ENCODE measurements around the gene PAQR5. TPM values are rescaled to one million over a fixed set of nuclear protein-coding genes. Genes with fewer than 3 reads are reported as not detected.

PAQR5 gene
- total and polyA plus RNA-seq, 2 donors from 2014 or later, result 32.7 to 51.3 TPM

DNA sequence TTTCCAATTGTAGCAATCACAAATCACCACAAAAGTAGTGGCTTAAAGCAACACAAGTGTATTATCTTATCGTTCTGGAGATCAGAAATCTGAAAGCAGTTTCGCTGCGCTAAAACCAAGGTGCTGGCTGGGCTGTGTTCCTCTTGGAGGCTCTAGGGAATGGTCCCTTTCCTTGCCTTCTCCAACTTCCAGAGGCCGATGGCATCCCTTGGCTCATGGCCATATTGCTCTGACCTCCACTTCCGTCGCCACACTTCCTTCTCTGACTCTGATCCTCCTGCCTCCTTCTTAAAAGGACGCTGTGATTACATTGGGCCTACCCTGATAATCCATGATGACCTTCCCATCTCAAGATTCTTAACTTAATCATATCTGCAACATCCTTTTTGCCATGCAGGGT lies 10.7 kb upstream of the PAQR5 start:
- H3K4me1 ChIP-seq (ENCODE audit: control insufficient read depth in 2 of 3, insufficient read depth in 2 of 3, low read depth in 1 of 3, low read length in 3 of 3), result peaks cover 0 to 25% (median 0%) of the 10 kb centered on the region in 3 donors
- intact Hi-C loops (cut with DNase I), result no loop called here
- no peak for DNase-seq
- no peaks in the 10 kb centered on the region for H3K36me3 ChIP-seq (ENCODE audit: control insufficient read depth in 2 of 3, insufficient read depth in 3 of 3, low read length in 3 of 3)
- no peak for FAIRE-seq
- no peak overlapping the region for H3K9ac ChIP-seq (ENCODE audit: low read length in 3 of 3)
- H3K27me3 ChIP-seq (ENCODE audit: control insufficient read depth, insufficient read depth, low read length), result no peaks in the 10 kb centered on the region
- TF ChIP-seq, protein P1, sequence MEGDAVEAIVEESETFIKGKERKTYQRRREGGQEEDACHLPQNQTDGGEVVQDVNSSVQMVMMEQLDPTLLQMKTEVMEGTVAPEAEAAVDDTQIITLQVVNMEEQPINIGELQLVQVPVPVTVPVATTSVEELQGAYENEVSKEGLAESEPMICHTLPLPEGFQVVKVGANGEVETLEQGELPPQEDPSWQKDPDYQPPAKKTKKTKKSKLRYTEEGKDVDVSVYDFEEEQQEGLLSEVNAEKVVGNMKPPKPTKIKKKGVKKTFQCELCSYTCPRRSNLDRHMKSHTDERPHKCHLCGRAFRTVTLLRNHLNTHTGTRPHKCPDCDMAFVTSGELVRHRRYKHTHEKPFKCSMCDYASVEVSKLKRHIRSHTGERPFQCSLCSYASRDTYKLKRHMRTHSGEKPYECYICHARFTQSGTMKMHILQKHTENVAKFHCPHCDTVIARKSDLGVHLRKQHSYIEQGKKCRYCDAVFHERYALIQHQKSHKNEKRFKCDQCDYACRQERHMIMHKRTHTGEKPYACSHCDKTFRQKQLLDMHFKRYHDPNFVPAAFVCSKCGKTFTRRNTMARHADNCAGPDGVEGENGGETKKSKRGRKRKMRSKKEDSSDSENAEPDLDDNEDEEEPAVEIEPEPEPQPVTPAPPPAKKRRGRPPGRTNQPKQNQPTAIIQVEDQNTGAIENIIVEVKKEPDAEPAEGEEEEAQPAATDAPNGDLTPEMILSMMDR (IDR thresholded peaks at IDR 0.05; ENCODE audit: borderline replicate concordance, extremely low read depth, insufficient read depth), result no peak
- H3K27ac ChIP-seq (ENCODE audit: low read depth in 2 of 2, low read length in 2 of 2), result peak overlapping the region in 1 of 2 donors; percentile 42
- no peak overlapping the region for H3K4me3 ChIP-seq (ENCODE audit: low read length in 3 of 3)
- no peaks in the 10 kb centered on the region for H3K9me3 ChIP-seq (ENCODE audit: control insufficient read depth in 2 of 3, insufficient read depth in 1 of 3, low read length in 3 of 3)

DNA sequence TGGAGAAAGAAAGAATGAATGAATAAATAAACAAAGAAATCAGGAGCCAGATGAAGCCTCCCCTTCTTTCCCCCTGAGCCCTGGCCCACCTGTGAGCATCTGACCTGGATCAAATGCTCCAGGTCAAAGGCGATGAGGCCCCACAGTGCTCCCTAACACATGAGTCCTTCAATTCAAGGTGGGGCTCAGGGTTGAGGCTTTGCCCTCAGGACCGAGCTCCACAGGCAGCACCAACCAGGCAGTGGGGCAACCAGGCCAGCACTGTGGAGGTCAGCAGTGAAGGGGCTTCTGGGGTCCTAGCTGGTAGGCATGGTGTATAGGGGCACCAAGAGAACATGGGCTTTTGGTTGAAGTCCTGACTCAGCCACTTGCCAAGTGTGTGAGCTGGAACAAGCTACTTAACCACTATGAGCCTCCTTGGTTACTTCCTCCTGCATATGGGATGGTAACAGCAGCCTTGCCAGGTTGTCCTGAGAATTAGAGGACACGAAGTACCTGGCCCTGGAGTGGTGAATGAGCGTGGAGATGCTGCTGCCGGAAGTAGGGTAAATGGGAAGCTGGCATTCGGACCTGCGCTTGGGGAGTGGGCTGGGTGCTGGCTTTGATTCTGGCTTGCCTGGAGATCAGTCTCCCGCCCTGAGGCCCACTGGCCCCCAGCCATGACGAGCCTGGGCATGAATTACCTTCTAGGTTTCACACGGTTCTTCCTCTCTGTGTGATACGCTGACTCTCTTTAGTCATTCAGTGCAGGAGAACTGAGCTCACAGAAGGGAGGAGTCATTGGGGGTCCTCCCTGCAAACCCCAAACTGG lies 10.0 kb upstream of the PAQR5 start:
- Histone ChIP-seq H3K4me1 (ENCODE audit: control insufficient read depth in 2 of 3, insufficient read depth in 2 of 3, low read depth in 1 of 3, low read length in 3 of 3) (peaks cover 0 to 25% (median 0%) of the 10 kb centered on the region in 3 donors), H3K4me3 (ENCODE audit: low read length in 3 of 3) (no peak overlapping the region), H3K27me3 (ENCODE audit: control insufficient read depth, insufficient read depth, low read length) (no peaks in the 10 kb centered on the region), H3K9ac (ENCODE audit: low read length in 3 of 3) (no peak overlapping the region), H3K36me3 (ENCODE audit: control insufficient read depth in 2 of 3, insufficient read depth in 3 of 3, low read length in 3 of 3) (no peaks in the 10 kb centered on the region), H3K9me3 (ENCODE audit: control insufficient read depth in 2 of 3, insufficient read depth in 1 of 3, low read length in 3 of 3) (no peaks in the 10 kb centered on the region), H3K27ac (ENCODE audit: low read depth in 2 of 2, low read length in 2 of 2) (peak overlapping the region; percentile 0 to 52)
- FAIRE-seq (no peak), DNase-seq (no peak)
- TF ChIP-seq, protein P1 (IDR thresholded peaks at IDR 0.05; ENCODE audit: borderline replicate concordance, extremely low read depth, insufficient read depth), result no peak
- intact Hi-C loops (cut with DNase I), result no loop called here

DNA sequence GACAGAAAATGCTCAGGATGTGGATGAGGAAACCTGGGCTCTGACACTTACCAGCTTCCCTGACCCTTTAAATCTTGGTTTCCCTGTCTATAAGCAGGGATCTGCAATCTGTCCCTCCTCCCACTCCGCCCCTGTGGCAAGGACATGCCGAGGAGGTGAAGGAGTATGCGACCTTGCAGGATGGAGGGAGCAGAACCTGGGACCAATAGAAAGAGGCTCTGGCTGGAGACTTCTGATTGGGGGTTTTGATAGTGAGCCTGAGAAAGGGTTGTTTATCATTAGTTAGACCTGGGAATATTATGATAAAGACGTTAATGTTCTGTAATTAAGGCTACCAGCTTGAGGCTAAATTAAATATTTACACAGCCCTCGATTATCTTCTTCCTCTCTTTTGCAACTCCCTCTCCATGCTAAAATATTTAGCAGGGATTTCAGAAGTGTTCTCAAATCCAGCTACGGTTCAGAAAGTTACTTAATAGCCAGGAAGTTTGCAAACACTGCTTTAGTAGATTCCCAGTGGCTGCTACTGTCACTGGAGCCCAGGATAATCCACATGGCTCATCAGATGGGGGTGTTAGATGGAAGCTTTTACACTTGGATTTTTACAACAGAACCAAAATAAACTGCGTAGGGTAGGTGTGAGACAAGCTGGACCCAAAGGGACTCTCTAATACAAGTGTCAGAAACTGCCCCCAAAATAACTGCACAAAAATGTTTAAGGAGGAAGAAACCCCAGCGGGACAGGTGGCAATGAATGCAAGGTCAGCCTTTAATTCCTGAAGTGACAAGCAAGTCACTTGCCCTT lies 9.2 kb upstream of the PAQR5 start:
- H3K4me3 ChIP-seq (ENCODE audit: low read length in 3 of 3), result no peak overlapping the region
- H3K4me1 ChIP-seq (ENCODE audit: control insufficient read depth in 2 of 3, insufficient read depth in 2 of 3, low read depth in 1 of 3, low read length in 3 of 3), result peaks cover 0 to 27% (median 0%) of the 10 kb centered on the region in 3 donors
- no peaks in the 10 kb centered on the region for H3K27me3 ChIP-seq (ENCODE audit: control insufficient read depth, insufficient read depth, low read length)
- peak overlapping the region; percentile 0 to 52 for H3K27ac ChIP-seq (ENCODE audit: low read depth in 2 of 2, low read length in 2 of 2)
- TF ChIP-seq, protein P1 (IDR thresholded peaks at IDR 0.05; ENCODE audit: borderline replicate concordance, extremely low read depth, insufficient read depth), result no peak
- DNase-seq (no peak), FAIRE-seq (no peak)
- H3K36me3 ChIP-seq (ENCODE audit: control insufficient read depth in 2 of 3, insufficient read depth in 3 of 3, low read length in 3 of 3), result no peaks in the 10 kb centered on the region
- H3K9me3 ChIP-seq (ENCODE audit: control insufficient read depth in 2 of 3, insufficient read depth in 1 of 3, low read length in 3 of 3), result no peaks in the 10 kb centered on the region
- H3K9ac ChIP-seq (ENCODE audit: low read length in 3 of 3), result no peak overlapping the region
- intact Hi-C loops (cut with DNase I), result no loop called here
